Right atrium auricular region (tissue), 2 donors: ENCODE measurements around the gene PMVK. TPM values are rescaled to one million over a fixed set of nuclear protein-coding genes. Genes with fewer than 3 reads are reported as not detected.

Source experiments
- DNase-seq: peaks from one replicate; pipeline ENCODE4 v3.0.0-alpha.2; 2019; ENCODE audit warnings: low spot score
- H3K27ac ChIP-seq, 2 donors: fragments of 200-600 bp; sonication (generic); 1 replicate in 1 of 2; 2 replicates in 1 of 2; pipeline ENCODE4 v1.5.1; 2016 to 2019
- H3K27me3 ChIP-seq, 2 donors: fragments of 200-600 bp; sonication (generic); one replicate each; pipeline versions ENCODE4 v1.5.1 to v1.6.0; 2017 to 2019
- H3K36me3 ChIP-seq: fragments of 200-600 bp; sonication (generic); one replicate; pipeline ENCODE4 v1.5.1; 2016
- H3K4me1 ChIP-seq, 2 donors: fragments of 200-600 bp; sonication (generic); one replicate each; pipeline versions ENCODE4 v1.5.1 to v1.6.0; 2017 to 2019
- H3K4me3 ChIP-seq, 2 donors: fragments of 200-600 bp; sonication (generic); 1 replicate in 1 of 2; 2 replicates in 1 of 2; pipeline ENCODE4 v1.5.1; 2017 to 2019; ENCODE audit warnings: mild to moderate bottlenecking in 1 of 2, moderate library complexity in 1 of 2
- H3K9me3 ChIP-seq, 2 donors: fragments of 200-600 bp; sonication (generic); one replicate each; pipeline ENCODE4 v1.5.1; 2019
- total RNA-seq, 2 donors: library from RNA; depleted of rRNA; stranded (reverse); fragments of >200 nt; gene quantifications; one replicate each; pipeline ENCODE4 v1.1.0, GENCODE V29; 2016
- TF ChIP-seq, protein P1 (sequence below), 2 donors: fragments of 200-600 bp; sonication (generic); IDR thresholded peaks; one replicate each; pipeline ENCODE4 v1.5.1; 2019; ENCODE audit warnings: antibody characterized with exemption in 2 of 2

Gene PMVK
- total RNA-seq, 2 donors from 2014 or later = 15.7 to 21.2 TPM

- no peaks in the 10 kb centered on the region for H3K36me3 ChIP-seq
- H3K27ac ChIP-seq = no peak overlapping the region
- no peaks in the 10 kb centered on the region for H3K9me3 ChIP-seq
- TF ChIP-seq, protein P1, sequence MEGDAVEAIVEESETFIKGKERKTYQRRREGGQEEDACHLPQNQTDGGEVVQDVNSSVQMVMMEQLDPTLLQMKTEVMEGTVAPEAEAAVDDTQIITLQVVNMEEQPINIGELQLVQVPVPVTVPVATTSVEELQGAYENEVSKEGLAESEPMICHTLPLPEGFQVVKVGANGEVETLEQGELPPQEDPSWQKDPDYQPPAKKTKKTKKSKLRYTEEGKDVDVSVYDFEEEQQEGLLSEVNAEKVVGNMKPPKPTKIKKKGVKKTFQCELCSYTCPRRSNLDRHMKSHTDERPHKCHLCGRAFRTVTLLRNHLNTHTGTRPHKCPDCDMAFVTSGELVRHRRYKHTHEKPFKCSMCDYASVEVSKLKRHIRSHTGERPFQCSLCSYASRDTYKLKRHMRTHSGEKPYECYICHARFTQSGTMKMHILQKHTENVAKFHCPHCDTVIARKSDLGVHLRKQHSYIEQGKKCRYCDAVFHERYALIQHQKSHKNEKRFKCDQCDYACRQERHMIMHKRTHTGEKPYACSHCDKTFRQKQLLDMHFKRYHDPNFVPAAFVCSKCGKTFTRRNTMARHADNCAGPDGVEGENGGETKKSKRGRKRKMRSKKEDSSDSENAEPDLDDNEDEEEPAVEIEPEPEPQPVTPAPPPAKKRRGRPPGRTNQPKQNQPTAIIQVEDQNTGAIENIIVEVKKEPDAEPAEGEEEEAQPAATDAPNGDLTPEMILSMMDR (IDR thresholded peaks at IDR 0.05) = no peak
- DNase-seq = no peak
- no peaks in the 10 kb centered on the region for H3K27me3 ChIP-seq
- H3K4me1 ChIP-seq = peaks cover 0 to 12% of the 10 kb centered on the region in 2 donors
- no peak overlapping the region for H3K4me3 ChIP-seq
Observed at GRCh38 chr1:154886281-154887015, 50.1 kb downstream of the PMVK start.

- Histone ChIP-seq H3K36me3 (no peaks in the 10 kb centered on the region), H3K27me3 (no peaks in the 10 kb centered on the region), H3K27ac (no peak overlapping the region), H3K4me1 (peaks cover 0 to 12% of the 10 kb centered on the region in 2 donors), H3K9me3 (no peaks in the 10 kb centered on the region), H3K4me3 (no peak overlapping the region)
- TF ChIP-seq, protein P1 (IDR thresholded peaks at IDR 0.05) = no peak
- DNase-seq = no peak
Observed at GRCh38 chr1:154884869-154885701, 51.4 kb downstream of the PMVK start.

DNA sequence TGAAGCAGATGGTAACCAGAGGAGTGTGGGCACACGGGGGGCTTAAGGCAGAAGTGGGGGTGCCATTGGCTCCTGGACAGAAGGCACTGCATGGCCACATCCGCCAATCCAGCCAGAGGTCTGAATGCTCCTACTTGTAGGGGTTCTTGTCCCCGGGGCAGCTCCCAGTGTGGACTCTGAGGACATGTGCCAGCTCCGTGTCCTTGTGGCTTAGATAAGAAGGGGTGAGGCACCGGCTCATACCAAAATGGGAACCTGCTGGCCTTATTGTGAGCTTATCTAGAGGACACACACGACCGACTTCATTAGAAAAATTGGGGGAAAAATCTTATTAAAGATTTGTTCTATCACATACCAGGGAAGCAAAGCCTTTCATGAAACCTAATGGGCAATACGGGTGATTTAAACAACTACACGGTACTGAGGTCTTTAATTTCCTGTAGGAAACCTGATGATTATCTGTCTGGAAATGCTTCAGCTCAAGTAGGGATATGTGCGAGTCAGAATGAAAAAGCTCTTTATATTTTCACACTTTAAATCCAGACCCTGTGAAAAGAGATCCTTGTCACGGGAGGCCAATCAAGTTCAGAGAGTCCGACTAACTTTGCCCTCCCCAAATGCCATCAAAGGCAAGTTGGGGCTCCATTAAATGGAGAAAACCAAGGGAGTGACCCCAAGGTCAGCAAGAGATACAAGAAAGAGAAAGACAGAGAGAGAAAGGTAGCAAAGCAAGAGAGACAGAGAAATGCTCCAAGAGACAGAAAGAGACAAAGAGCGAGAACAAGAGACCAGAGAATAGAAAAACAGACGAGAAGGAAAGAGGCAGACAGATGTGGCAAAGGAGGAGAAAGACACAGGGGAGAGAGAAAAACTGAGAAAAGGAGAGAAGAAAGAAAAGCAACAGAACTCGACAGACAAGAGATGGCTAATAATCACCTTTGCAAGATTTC, 52.3 kb downstream of the PMVK start:
- no peak for DNase-seq
- H3K27ac ChIP-seq = no peak overlapping the region

GRCh38 chr1:154881820-154882535, 54.5 kb downstream of the PMVK start:
- Histone ChIP-seq H3K4me3 (no peak overlapping the region), H3K9me3 (no peaks in the 10 kb centered on the region), H3K4me1 (peaks cover 0 to 20% of the 10 kb centered on the region in 2 donors), H3K27ac (no peak overlapping the region), H3K36me3 (no peaks in the 10 kb centered on the region), H3K27me3 (no peaks in the 10 kb centered on the region)
- TF ChIP-seq, protein P1 (IDR thresholded peaks at IDR 0.05) = no peak
- DNase-seq = no peak

More for the DNA sequence above, 52.3 kb downstream of the PMVK start:
- no peaks in the 10 kb centered on the region for H3K9me3 ChIP-seq
- no peak overlapping the region for H3K4me3 ChIP-seq
- H3K27me3 ChIP-seq = no peaks in the 10 kb centered on the region
- no peaks in the 10 kb centered on the region for H3K36me3 ChIP-seq
- TF ChIP-seq, protein P1 (IDR thresholded peaks at IDR 0.05) = no peak
- peaks cover 0 to 12% of the 10 kb centered on the region in 2 donors for H3K4me1 ChIP-seq

- TF ChIP-seq, protein P1 (IDR thresholded peaks at IDR 0.05) = no peak
- DNase-seq = no peak
- no peaks in the 10 kb centered on the region for H3K36me3 ChIP-seq
- no peak overlapping the region for H3K27ac ChIP-seq
- no peak overlapping the region for H3K4me3 ChIP-seq
- peaks cover 0 to 20% of the 10 kb centered on the region in 2 donors for H3K4me1 ChIP-seq
- no peaks in the 10 kb centered on the region for H3K9me3 ChIP-seq
- H3K27me3 ChIP-seq = no peaks in the 10 kb centered on the region
Observed at GRCh38 chr1:154880671-154881070, 55.8 kb downstream of the PMVK start.
